ENCODE data around the gene PIAS1. TPM values are rescaled to one million over a fixed set of nuclear protein-coding genes. Genes with fewer than 3 reads are reported as not detected.

The PIAS1 gene
- total and polyA plus RNA-seq, 9 of the 15 experiments (the other 6 are each of a cell fraction or from before 2014, with no cell fraction given): 18.0 to 59.1 (median 28.5) TPM

DNA sequence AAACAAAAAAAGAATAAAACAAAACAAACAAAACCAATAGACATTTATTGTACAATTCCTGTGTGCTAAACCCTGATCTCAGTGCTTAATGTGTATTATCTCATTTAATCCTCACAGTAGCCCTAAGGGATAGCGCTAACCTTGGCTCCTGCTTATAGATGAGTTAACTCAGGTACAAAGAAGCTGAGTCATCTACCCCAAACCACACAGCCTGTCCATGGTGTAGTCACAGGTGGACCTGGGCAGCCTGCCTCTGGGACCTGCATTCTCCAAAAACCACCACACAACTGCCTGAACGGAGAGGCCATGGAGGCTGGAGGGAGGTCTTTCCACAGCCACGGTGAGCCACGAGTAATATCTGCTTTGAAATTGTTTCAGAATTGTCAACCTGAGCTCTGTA lies 180.9 kb downstream of the PIAS1 start:
- BruUV-seq (replicated peaks): no TSS peak
- Histone ChIP-seq H4K20me1 (replicated peaks; ENCODE audit: control insufficient read depth, insufficient read depth, low read length) (no peaks in the 10 kb centered on the region), H3K9me3 (replicated peaks; ENCODE audit: control insufficient read depth, insufficient read depth, low read depth, low read length) (no peaks in the 10 kb centered on the region), H3K36me3 (ENCODE audit: control insufficient read depth, insufficient read depth, low read length) (no peaks in the 10 kb centered on the region), H3K9me1 (ENCODE audit: control insufficient read depth, insufficient read depth, low read length) (no peaks in the 10 kb centered on the region), H3K4me3 (no peak overlapping the region), H3K27me3 (ENCODE audit: control insufficient read depth in 2 of 2, insufficient read depth in 2 of 2, low read length in 2 of 2) (no peaks in the 10 kb centered on the region), H3K4me1 (replicated peaks in 1 of 2; ENCODE audit: control insufficient read depth in 2 of 2, insufficient read depth in 2 of 2, low read length in 2 of 2) (peaks cover 18 to 20% of the 10 kb centered on the region in 2 experiments), H3K9ac (ENCODE audit: insufficient read depth in 1 of 2, low read depth in 2 of 2, low read length in 2 of 2) (0 out of 4 replicates have a peak overlapping the region, but pooled peaks of 1 of the 2 experiments have one; percentile 18), H3K4me2 (ENCODE audit: insufficient read depth, low read length) (no peak overlapping the region), H2AFZ (ENCODE audit: low read depth, low read length) (peak overlapping the region; percentile 44), H3K27ac (ENCODE audit: extremely low read depth, low read depth, low read length) (no peak overlapping the region), H3K79me2 (ENCODE audit: control insufficient read depth, insufficient read depth, low read length) (no peaks in the 10 kb centered on the region)
- ChIA-PET CTCF (ENCODE audit: low intra/inter-chr PET ratio) (interaction anchor here (0.6 kb wide), 1 partner anchor 641 kb away, joined by 3 read pairs; no protein-coding TSS in a partner anchor), POLR2A (interaction anchor here (2.2 kb wide), 1 partner anchor 18 kb away, joined by 8 read pairs; no protein-coding TSS in a partner anchor)
- ATAC-seq: peak; percentile 31; the same call in 1 of the 3 replicates
- intact Hi-C loops (cut with micrococcal nuclease): no loop called here
- TF ChIP-seq CHD2 (IDR thresholded peaks at IDR 0.05; ENCODE audit: low read depth, low read length) (no peak), ZNF184 (CRISPR knock-in tag; IDR thresholded peaks at IDR 0.05) (no peak), C11orf30 (IDR thresholded peaks at IDR 0.05; ENCODE audit: low read depth) (peak; percentile 47; the same call in 1 of the 2 replicates), SMARCA5 (IDR thresholded peaks at IDR 0.05) (no peak), ZNF436 (CRISPR knock-in tag; IDR thresholded peaks at IDR 0.05) (no peak), ZNF699 (CRISPR knock-in tag; IDR thresholded peaks at IDR 0.05; ENCODE audit: insufficient replicate concordance) (no peak), GTF2E2 (tag; IDR thresholded peaks at IDR 0.05) (no peak), NFE2 (IDR thresholded peaks at IDR 0.05; ENCODE audit: low read depth) (peak; percentile 71), ETV6 (IDR thresholded peaks at IDR 0.05; ENCODE audit: borderline replicate concordance in 1 of 2, low read depth in 2 of 2, low read length in 1 of 2) (no peak), ETV6 (CRISPR knock-in tag; IDR thresholded peaks at IDR 0.05; ENCODE audit: borderline replicate concordance) (no peak), BCOR (IDR thresholded peaks at IDR 0.05) (0 out of 2 replicates have a peak, but pooled peaks have one; percentile 30), ZNF354B (CRISPR knock-in tag; IDR thresholded peaks at IDR 0.05) (no peak), RBM25 (IDR thresholded peaks at IDR 0.05; ENCODE audit: low read depth, low read length, severe bottlenecking) (peak; percentile 8), ETS2 (tag; IDR thresholded peaks at IDR 0.05; ENCODE audit: borderline replicate concordance, poor library complexity, severe bottlenecking) (no peak), CAMTA2 (CRISPR knock-in tag; conservative IDR thresholded peaks at IDR 0.05) (no peak), ZNF316 (IDR thresholded peaks at IDR 0.05) (peak; percentile 63), FOXJ2 (tag; IDR thresholded peaks at IDR 0.05) (no peak), XRCC3 (IDR thresholded peaks at IDR 0.05) (no peak), MAFG (tag; conservative IDR thresholded peaks at IDR 0.05) (peak; percentile 23; the same call in 1 of the 2 replicates), ZC3H4 (CRISPR knock-in tag; IDR thresholded peaks at IDR 0.05; ENCODE audit: borderline replicate concordance) (no peak), MIER1 (IDR thresholded peaks at IDR 0.05; ENCODE audit: low read depth) (no peak)
- TF ChIP-seq, protein P1, sequence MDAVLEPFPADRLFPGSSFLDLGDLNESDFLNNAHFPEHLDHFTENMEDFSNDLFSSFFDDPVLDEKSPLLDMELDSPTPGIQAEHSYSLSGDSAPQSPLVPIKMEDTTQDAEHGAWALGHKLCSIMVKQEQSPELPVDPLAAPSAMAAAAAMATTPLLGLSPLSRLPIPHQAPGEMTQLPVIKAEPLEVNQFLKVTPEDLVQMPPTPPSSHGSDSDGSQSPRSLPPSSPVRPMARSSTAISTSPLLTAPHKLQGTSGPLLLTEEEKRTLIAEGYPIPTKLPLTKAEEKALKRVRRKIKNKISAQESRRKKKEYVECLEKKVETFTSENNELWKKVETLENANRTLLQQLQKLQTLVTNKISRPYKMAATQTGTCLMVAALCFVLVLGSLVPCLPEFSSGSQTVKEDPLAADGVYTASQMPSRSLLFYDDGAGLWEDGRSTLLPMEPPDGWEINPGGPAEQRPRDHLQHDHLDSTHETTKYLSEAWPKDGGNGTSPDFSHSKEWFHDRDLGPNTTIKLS (IDR thresholded peaks at IDR 0.05; ENCODE audit: borderline replicate concordance, low read depth): no peak
- TF ChIP-seq, protein P2, sequence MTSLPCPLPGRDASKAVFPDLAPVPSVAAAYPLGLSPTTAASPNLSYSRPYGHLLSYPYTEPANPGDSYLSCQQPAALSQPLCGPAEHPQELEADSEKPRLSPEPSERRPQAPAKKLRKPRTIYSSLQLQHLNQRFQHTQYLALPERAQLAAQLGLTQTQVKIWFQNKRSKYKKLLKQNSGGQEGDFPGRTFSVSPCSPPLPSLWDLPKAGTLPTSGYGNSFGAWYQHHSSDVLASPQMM (CRISPR knock-in tag; IDR thresholded peaks at IDR 0.05): no peak
- 47% methylated on average over 4 of the region's 4 CpGs for WGBS (ENCODE audit: insufficient coverage, low coverage, missing lambda C conversion rate)
- no peak for FAIRE-seq
- no peak for DNase-seq (ENCODE audit: extremely low read depth in 1 of 4, low spot score in 3 of 4)
- in situ Hi-C loops (cut with MboI): no loop called here

Data from K562 (cell line).